Fibroblast of the aortic adventitia (primary cell): ENCODE data around the gene ILDR2. TPM values are rescaled to one million over a fixed set of nuclear protein-coding genes. Genes with fewer than 3 reads are reported as not detected.

Experiments
- DNase-seq: peaks from one replicate; pipeline ENCODE4 v3.0.0-alpha.2; 2010; ENCODE audit warnings: low read depth
- H3K4me3 ChIP-seq: 2 replicates; pipeline ENCODE4 v1.5.1; 2011; ENCODE audit warnings: low read depth, mild to moderate bottlenecking, control low read depth, low read length, moderate library complexity
- CTCF ChIP-seq: IDR thresholded peaks from 2 replicates; pipeline ENCODE4 v1.5.1; 2011; ENCODE audit warnings: mild to moderate bottlenecking, low read length, control low read depth, inconsistent platforms; ENCODE audit not compliant: insufficient read depth
- total RNA-seq: library from RNA; depleted of rRNA; stranded (reverse); fragments of >200 nt; gene quantifications from 2 replicates; pipeline ENCODE4 v1.2.3, GENCODE V29; 2012; ENCODE audit warnings: low replicate concordance

The ILDR2 gene
- total RNA-seq, 1 donor, result 0.09 TPM

- DNase-seq, result no peak
- no peak overlapping the region for H3K4me3 ChIP-seq
- TF ChIP-seq CTCF, result no peak
These were observed 4.1 kb downstream of the ILDR2 start for GRCh38 chr1:166971252-166971651.

GRCh38 chr1:166969074-166969677 is 6.2 kb downstream of the ILDR2 start:
- DNase-seq, result no peak
- no peak overlapping the region for H3K4me3 ChIP-seq
- TF ChIP-seq CTCF, result no peak

- no peak for DNase-seq
- no peak for TF ChIP-seq CTCF
- H3K4me3 ChIP-seq, result no peak overlapping the region
These were observed 14.4 kb downstream of the ILDR2 start for GRCh38 chr1:166960858-166961474.

- H3K4me3 ChIP-seq, result no peak overlapping the region
- no peak for TF ChIP-seq CTCF
- DNase-seq, result no peak
These were observed 18.5 kb downstream of the ILDR2 start for GRCh38 chr1:166956872-166957271.

- no peak for DNase-seq
- no peak for TF ChIP-seq CTCF
- no peak overlapping the region for H3K4me3 ChIP-seq
These were observed 19.1 kb downstream of the ILDR2 start for GRCh38 chr1:166956057-166956850.

GRCh38 chr1:166953491-166953890 is 21.8 kb downstream of the ILDR2 start:
- DNase-seq, result no peak
- H3K4me3 ChIP-seq, result no peak overlapping the region
- TF ChIP-seq CTCF, result no peak
